Lower lobe of right lung (tissue), 2 donors: ENCODE data around the gene PABPN1L. TPM values are rescaled to one million over a fixed set of nuclear protein-coding genes. Genes with fewer than 3 reads are reported as not detected.

Experiments used
- ATAC-seq, 2 donors: fragments of 200-7000 bp; cut with Tn5 transposase; one replicate each; pipeline ENCODE4 v1.9.1; 2020 to 2022; ENCODE audit warnings: mild to moderate bottlenecking in 2 of 2, moderate library complexity in 2 of 2
- DNase-seq: peaks from one replicate; pipeline ENCODE4 v3.0.0-alpha.2; 2020
- H3K27ac ChIP-seq: fragments of 200-600 bp; one replicate; pipeline ENCODE4 v1.8.0; 2022
- H3K27me3 ChIP-seq: fragments of 200-600 bp; one replicate; pipeline ENCODE4 v1.8.0; 2022; ENCODE audit warnings: low read depth
- H3K36me3 ChIP-seq: fragments of 200-600 bp; one replicate; pipeline ENCODE4 v1.8.0; 2022; ENCODE audit warnings: mild to moderate bottlenecking
- H3K4me1 ChIP-seq: fragments of 200-600 bp; one replicate; pipeline ENCODE4 v1.8.0; 2022
- H3K4me3 ChIP-seq: fragments of 200-600 bp; one replicate; pipeline ENCODE4 v1.8.0; 2022; ENCODE audit warnings: mild to moderate bottlenecking
- H3K9me3 ChIP-seq: fragments of 200-600 bp; one replicate; pipeline ENCODE4 v1.8.0; 2022
- CTCF ChIP-seq: fragments of 200-600 bp; IDR thresholded peaks from one replicate; pipeline ENCODE4 v1.8.0; 2022; ENCODE audit warnings: antibody characterized with exemption, mild to moderate bottlenecking
- intact Hi-C: fragments of 100-400 bp; cut with DNase I; formaldehyde crosslinking; loops from one replicate; pipeline ENCODE4 v1.11.0; 2022
- total RNA-seq: library from RNA; stranded (reverse); fragmentation: NEBNext Ultra II Directional; extraction: Animal tissue kit (Norgen Biotek cat#: 25700); gene quantifications from one replicate; pipeline ENCODE4 v1.2.1, GENCODE V29; 2021
- donor health status: DM: no; HTN: yes; CAD: no; lungs with severe emphysema.

Gene PABPN1L
- total RNA-seq, 1 donor from 2014 or later: not detected

- DNase-seq (no peak), ATAC-seq (no peak)
- intact Hi-C loops: no loop called here
- Histone ChIP-seq H3K27me3 (no peaks in the 10 kb centered on the region), H3K4me1 (peaks cover 8% of the 10 kb centered on the region), H3K36me3 (peaks cover 38% of the 10 kb centered on the region), H3K9me3 (no peaks in the 10 kb centered on the region), H3K27ac (no peak overlapping the region), H3K4me3 (no peak overlapping the region)
- no peak for TF ChIP-seq CTCF
Measured at GRCh38 chr16:88883946-88884345, 17.5 kb upstream of the PABPN1L start.

- peaks cover 8% of the 10 kb centered on the region for H3K4me1 ChIP-seq
- H3K27me3 ChIP-seq: no peaks in the 10 kb centered on the region
- no peaks in the 10 kb centered on the region for H3K9me3 ChIP-seq
- intact Hi-C loops: no loop called here
- no peak for DNase-seq
- ATAC-seq: no peak
- no peak for TF ChIP-seq CTCF
- H3K27ac ChIP-seq: no peak overlapping the region
- no peak overlapping the region for H3K4me3 ChIP-seq
- peaks cover 43% of the 10 kb centered on the region for H3K36me3 ChIP-seq
Measured at GRCh38 chr16:88883117-88883895, 16.8 kb upstream of the PABPN1L start.

DNA sequence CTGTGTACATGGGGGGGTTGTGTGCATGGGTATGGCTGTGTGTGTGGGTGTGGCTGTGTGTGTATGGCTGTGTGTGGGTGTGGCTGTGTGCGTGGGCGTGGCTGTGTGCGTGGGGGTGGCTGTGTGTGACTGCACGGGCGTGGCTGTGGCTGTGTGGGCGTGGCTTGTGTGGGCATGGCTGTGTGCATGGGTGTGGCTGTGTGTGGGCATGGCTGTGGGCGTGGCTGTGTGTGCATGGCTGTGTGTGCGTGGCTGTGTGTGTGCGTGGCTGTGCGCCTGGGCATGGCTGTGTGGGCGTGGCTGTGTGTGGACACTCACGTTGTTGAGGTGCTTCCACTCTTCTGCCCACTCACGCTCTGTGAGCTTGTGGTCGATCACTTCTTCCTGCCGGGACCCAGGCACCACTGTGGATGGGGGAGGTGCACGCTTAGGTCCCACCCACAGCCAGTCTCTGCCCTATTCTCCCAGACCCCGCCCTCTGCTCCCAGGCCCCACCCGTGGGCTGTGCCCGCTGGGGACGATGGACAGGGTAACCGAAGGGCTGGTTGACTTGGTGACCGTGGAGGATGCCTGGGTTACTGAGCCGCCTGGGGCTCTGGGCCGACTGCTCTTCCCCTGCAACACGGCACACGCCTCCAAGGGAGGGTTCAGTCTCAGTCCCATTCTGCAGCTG is 16.0 kb upstream of the PABPN1L start:
- peaks cover 8% of the 10 kb centered on the region for H3K4me1 ChIP-seq

GRCh38 chr16:88881675-88882357 is 15.4 kb upstream of the PABPN1L start:
- H3K36me3 ChIP-seq: peaks cover 48% of the 10 kb centered on the region

More for the DNA sequence above, 16.0 kb upstream of the PABPN1L start:
- intact Hi-C loops: no loop called here
- Histone ChIP-seq H3K27me3 (no peaks in the 10 kb centered on the region), H3K27ac (no peak overlapping the region), H3K36me3 (peaks cover 48% of the 10 kb centered on the region), H3K9me3 (no peaks in the 10 kb centered on the region), H3K4me3 (no peak overlapping the region)
- ATAC-seq: no peak
- DNase-seq: no peak
- TF ChIP-seq CTCF: no peak

More at GRCh38 chr16:88881675-88882357, 15.4 kb upstream of the PABPN1L start:
- H3K9me3 ChIP-seq: no peaks in the 10 kb centered on the region
- no peak overlapping the region for H3K27ac ChIP-seq
- no peak for DNase-seq
- intact Hi-C loops: no loop called here
- H3K4me1 ChIP-seq: peaks cover 8% of the 10 kb centered on the region
- TF ChIP-seq CTCF: no peak
- H3K27me3 ChIP-seq: no peaks in the 10 kb centered on the region
- no peak for ATAC-seq
- H3K4me3 ChIP-seq: no peak overlapping the region
